ENCODE results near the gene PRICKLE2.
"Not testable (repeated sequence)": the region's sequence is repeated elsewhere in the genome, so short reads cannot be mapped to it uniquely, and the experiment has no call there.

The PRICKLE2 gene

DNA sequence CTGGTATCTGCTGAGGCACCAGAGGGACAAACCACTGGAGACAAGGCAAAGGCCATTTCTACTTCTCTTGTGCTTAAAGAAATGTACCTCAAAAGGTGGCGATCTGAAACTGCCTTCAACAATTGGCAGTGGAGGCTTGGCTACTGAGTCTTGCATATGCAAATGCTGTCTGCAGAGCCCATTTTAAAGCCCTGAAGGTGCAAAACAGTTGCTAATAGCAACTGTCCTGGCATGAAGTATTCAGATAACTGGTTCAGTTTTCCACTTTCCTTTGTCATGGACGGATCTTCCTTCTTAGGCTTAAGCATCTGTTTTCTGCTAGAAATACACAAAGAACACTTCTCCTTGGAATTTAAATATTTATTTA lies 130.6 kb downstream of the PRICKLE2 start:
- DNase-seq (ENCODE audit: low spot score) = no peak

- DNase-seq (ENCODE audit: low spot score) = no peak
These were observed 131.2 kb downstream of the PRICKLE2 start for GRCh38 chr3:64093825-64094712.

- no peak for DNase-seq (ENCODE audit: low spot score)
These were observed 132.1 kb downstream of the PRICKLE2 start for GRCh38 chr3:64093211-64093610.

DNA sequence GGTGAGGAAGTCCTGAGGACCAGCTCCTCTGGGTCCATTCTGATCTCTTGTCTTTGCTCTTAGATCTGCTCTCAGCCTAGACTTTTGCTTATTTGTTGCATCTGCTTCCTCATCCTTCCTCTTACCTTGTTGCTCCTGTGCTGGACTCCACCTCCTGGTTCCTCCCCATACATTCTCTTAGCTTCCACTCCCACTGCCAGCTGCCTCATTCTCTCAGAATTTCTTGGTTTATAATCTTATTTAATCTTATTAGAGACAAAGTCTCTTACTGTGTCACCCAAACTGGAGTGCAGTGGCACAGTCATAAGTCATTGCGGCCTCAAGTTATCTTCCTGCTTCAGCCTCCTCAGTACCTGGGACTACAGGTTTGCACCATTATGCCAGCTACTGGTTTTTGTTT lies 133.8 kb downstream of the PRICKLE2 start:
- DNase-seq (ENCODE audit: low spot score) = no peak

- not testable (repeated sequence) for DNase-seq (ENCODE audit: low spot score)
These were observed 135.9 kb downstream of the PRICKLE2 start for GRCh38 chr3:64089386-64089785.

GRCh38 chr3:64088408-64089205 lies 136.7 kb downstream of the PRICKLE2 start:
- DNase-seq (ENCODE audit: low spot score) = no peak

DNA sequence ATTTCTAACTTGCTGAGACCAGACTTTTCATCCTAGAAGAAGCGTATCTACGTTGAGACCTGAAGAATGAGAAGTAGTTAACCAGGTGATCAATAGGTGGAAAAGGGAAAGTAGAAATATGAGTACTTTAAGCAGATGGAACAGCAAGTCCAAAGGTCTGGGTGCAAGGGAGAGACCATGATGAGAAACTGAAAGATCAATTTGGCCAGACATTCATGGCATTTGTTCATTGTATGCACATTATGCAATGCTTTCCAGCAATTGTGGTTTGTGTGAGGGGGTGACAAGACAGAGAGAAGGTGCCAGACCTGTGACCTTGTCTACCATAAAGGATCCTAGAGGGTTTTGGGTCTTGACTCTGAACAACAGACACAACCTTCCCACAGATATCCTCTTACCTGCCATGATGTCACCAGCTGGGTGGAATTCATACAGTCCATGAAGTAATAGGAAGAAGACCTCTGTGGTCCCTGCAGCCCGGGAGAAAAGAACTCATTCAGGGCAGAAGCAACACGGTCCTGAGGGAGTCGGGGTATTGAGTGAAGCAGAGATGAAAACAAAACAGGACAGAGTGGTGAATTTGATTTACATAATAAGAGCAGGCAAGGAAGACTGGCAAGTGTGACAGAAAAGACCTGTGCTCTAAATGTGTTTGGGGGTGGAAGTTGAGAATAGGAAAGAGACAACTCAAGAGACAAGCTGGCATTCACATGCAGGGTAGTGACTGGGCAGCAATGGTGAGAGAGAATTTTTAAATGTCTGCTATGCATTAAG lies 138.6 kb downstream of the PRICKLE2 start:
- no peak for DNase-seq (ENCODE audit: low spot score)

GRCh38 chr3:64084640-64085039 lies 140.6 kb downstream of the PRICKLE2 start:
- no peak for DNase-seq (ENCODE audit: low spot score)

- DNase-seq (ENCODE audit: low spot score) = no peak
These were observed 141.7 kb downstream of the PRICKLE2 start for GRCh38 chr3:64083575-64083974.

GRCh38 chr3:64082961-64083541 lies 142.2 kb downstream of the PRICKLE2 start:
- DNase-seq (ENCODE audit: low spot score) = no peak

- DNase-seq (ENCODE audit: low spot score) = no peak
These were observed 142.9 kb downstream of the PRICKLE2 start for GRCh38 chr3:64082411-64082810.

DNA sequence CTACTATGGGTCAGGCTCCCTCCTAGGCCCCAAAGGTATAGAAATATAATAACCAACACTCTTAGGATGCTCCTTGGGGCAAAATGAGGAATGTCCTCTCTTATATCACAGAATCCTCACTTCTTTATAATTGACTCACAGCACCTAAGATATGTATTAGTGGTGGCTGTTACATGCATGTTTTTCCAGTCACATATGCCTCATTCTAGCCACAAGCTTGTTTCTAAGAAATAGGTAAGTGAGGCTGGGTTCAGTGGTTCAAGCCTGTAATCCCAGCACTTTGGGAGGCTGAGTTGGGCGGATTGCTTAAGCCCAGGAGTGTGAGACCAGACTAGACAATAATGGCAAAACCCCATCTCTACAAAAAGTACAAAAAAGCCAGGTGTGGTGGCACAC lies 144.0 kb downstream of the PRICKLE2 start:
- no peak for DNase-seq (ENCODE audit: low spot score)

- no peak for DNase-seq (ENCODE audit: low spot score)
These were observed 144.5 kb downstream of the PRICKLE2 start for GRCh38 chr3:64080616-64081234.

DNA sequence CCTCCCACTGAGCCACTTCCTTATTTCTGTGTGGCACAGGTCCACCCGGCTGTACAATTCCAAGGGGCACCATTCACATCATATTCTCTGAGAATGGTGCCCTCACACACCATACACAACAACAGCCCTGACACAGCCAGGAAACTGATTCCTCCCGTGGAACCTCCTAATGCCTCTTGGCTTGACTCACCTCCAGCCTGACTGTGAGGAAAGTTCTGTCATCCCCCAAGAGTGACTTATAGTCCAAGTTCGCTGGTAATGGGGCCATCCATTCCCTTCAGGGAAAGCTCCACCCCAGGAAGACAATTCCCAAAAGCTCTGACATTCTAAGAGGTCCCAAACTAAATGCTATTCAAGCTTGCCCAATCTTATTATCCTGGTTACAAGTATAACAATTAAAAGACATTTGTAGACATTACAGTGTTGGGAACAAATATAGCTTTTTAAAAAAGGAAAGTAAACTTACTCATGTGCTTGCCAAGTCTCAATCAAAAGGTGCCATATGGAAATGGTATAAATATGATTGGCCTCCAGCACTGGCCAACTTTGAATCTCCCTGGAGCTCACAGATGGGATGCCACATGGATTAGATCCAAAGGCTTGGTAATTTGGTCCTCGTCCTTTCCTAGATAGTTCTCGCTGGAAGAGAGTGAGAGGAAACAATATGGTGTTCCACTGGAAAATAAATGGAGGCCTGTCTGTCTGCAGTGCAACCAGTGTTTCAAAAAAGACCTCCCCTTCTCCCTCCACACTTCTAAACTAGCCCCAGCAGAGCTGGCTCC lies 145.7 kb downstream of the PRICKLE2 start:
- no peak for DNase-seq (ENCODE audit: low spot score)

DNA sequence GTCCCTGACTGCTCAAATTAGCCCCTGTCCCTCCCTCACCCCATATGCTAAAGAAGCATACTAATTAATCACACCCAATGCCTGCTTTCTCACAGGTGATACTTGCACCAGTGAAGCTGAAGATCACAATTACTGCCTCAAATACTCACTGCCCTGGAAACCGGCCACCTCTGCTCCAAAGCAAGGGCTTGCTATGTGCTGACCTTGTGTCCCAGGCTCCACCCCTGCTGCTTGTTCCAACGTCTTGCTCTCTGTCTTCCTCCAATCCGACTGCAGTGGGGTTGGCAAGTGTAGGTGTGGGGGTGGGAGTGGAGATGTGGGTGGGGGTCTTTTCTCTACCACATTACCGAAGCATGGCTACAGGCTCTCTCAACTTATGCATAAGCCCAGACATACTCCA lies 146.3 kb downstream of the PRICKLE2 start:
- DNase-seq (ENCODE audit: low spot score) = no peak

GRCh38 chr3:64074895-64075679 lies 150.2 kb downstream of the PRICKLE2 start:
- no peak for DNase-seq (ENCODE audit: low spot score)

DNA sequence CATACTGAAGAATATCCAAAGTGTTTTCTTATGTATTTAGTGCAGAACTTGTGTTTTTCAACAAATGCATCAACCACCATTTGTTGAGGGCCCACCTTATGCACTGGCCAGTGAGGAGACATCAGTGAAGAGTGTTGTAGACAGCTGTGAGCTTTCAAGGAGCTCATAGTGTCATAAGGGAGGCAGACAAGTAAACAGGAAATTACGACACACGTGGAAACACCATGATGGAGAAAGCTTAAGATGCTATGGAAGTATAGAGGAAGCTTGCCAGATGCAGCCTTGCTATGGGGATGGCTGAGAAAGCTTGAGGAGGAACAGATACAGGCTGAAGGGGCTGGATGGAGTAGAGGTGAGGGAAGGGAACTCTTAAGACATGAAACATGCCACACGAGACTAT lies 151.2 kb downstream of the PRICKLE2 start:
- DNase-seq (ENCODE audit: low spot score) = no peak

GRCh38 chr3:64073158-64073761 lies 152.0 kb downstream of the PRICKLE2 start:
- DNase-seq (ENCODE audit: low spot score) = no peak

- peak; percentile 9 for DNase-seq (ENCODE audit: low spot score)
These were observed 153.1 kb downstream of the PRICKLE2 start for GRCh38 chr3:64072126-64072525.

DNA sequence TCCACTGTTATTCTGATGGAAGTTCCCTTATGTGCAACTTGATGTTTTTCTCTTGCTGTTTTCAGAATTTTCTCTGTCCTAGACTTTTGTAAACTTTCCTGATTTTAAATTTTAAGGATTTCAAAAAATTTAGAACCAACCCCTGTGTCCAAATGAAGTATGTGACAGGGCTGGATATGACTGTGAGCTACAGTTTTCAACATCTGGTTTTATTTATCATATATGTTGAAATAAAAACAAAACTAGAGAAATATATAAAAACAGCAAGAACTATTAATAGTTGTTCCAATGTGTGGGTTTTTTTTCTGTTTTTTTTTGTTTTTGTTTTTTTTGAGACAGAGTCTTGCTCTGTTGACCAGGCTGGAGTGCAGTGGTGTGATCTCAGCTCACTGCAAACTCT lies 154.6 kb downstream of the PRICKLE2 start:
- DNase-seq (ENCODE audit: low spot score) = no peak
